Kidney (tissue), 14 donors: ENCODE results near the gene KHNYN. TPM values are rescaled to one million over a fixed set of nuclear protein-coding genes. Genes with fewer than 3 reads are reported as not detected.

ENCODE experiments used
- DNase-seq, 5 donors: peaks; one replicate each; pipeline ENCODE4 v3.0.0-alpha.2; 2013 to 2020
- FAIRE-seq: peaks from 2 replicates; lab custom pipeline; 2012; peaks lifted over from hg19 to GRCh38; lab: Jason Lieb, UNC
- H3K27ac ChIP-seq, 2 donors: one replicate each; pipeline ENCODE4 v1.7.0; 2013; ENCODE audit warnings: low read depth in 2 of 2, low read length in 2 of 2, inconsistent platforms in 1 of 2
- H3K27me3 ChIP-seq: one replicate; pipeline ENCODE4 v1.7.1; 2013; ENCODE audit warnings: low read length, inconsistent platforms; ENCODE audit not compliant: control insufficient read depth, insufficient read depth
- H3K36me3 ChIP-seq, 3 donors: one replicate each; pipeline versions ENCODE4 v1.7.0 to v1.7.1; 2013; ENCODE audit warnings: low read length in 3 of 3, control low read depth in 1 of 3, inconsistent platforms in 1 of 3; ENCODE audit not compliant: insufficient read depth in 3 of 3, control insufficient read depth in 2 of 3
- H3K4me1 ChIP-seq, 3 donors: one replicate each; pipeline versions ENCODE4 v1.7.0 to v1.7.1; 2013; ENCODE audit warnings: low read length in 3 of 3, inconsistent platforms in 1 of 3, low read depth in 1 of 3; ENCODE audit not compliant: control insufficient read depth in 2 of 3, insufficient read depth in 2 of 3
- H3K4me3 ChIP-seq, 3 donors: one replicate each; pipeline versions ENCODE4 v1.7.0 to v1.8.1; 2013; ENCODE audit warnings: low read length in 3 of 3, control low read depth in 1 of 3, inconsistent platforms in 1 of 3
- H3K9ac ChIP-seq, 3 donors: one replicate each; pipeline versions ENCODE4 v1.7.0 to v1.7.1; 2013; ENCODE audit warnings: low read length in 3 of 3, control low read depth in 1 of 3, inconsistent platforms in 1 of 3
- H3K9me3 ChIP-seq, 3 donors: one replicate each; pipeline versions ENCODE4 v1.7.0 to v1.7.1; 2013; ENCODE audit warnings: low read length in 3 of 3, control low read depth in 1 of 3, inconsistent platforms in 1 of 3; ENCODE audit not compliant: control insufficient read depth in 2 of 3, insufficient read depth in 1 of 3
- intact Hi-C: fragments of 100-400 bp; cut with DNase I; formaldehyde crosslinking; loops from one replicate; pipeline ENCODE4 v1.11.1; 2022
- polyA plus RNA-seq: library from polyadenylated mRNA; stranded (reverse); fragments of 350-450 nt; fragmentation: Illumina TruSeq; extraction: RNeasy Lipid Tissue Mini Kit (QIAGEN cat#74804); gene quantifications from one replicate; pipeline ENCODE4 v1.2.3, GENCODE V29; 2014; ENCODE audit warnings: low read depth, low replicate concordance; ENCODE audit not compliant: insufficient read depth
- total RNA-seq: library from RNA; stranded (reverse); fragmentation: NEBNext Ultra II Directional; extraction: Animal tissue kit (Norgen Biotek cat#: 25700); gene quantifications from one replicate; pipeline ENCODE4 v1.2.1, GENCODE V29; 2021
- TF ChIP-seq, protein P1 (sequence below): IDR thresholded peaks from 3 replicates; pipeline ENCODE4 v1.5.1; 2012; ENCODE audit warnings: mild to moderate bottlenecking, moderate library complexity, borderline replicate concordance; ENCODE audit not compliant: insufficient read depth; ENCODE audit errors: extremely low read depth
- donor health status: control.
- donor health status: control.
- donor health status: control.
- donor health status: control.
- donor health status: control.
- donor health status: DM: yes; HTN: yes; CAD: no.
- donor health status: Normal renal cell carcinoma (clear cell type).

The KHNYN gene
- total and polyA plus RNA-seq, 2 donors from 2014 or later = 9.7 to 53.9 TPM

DNA sequence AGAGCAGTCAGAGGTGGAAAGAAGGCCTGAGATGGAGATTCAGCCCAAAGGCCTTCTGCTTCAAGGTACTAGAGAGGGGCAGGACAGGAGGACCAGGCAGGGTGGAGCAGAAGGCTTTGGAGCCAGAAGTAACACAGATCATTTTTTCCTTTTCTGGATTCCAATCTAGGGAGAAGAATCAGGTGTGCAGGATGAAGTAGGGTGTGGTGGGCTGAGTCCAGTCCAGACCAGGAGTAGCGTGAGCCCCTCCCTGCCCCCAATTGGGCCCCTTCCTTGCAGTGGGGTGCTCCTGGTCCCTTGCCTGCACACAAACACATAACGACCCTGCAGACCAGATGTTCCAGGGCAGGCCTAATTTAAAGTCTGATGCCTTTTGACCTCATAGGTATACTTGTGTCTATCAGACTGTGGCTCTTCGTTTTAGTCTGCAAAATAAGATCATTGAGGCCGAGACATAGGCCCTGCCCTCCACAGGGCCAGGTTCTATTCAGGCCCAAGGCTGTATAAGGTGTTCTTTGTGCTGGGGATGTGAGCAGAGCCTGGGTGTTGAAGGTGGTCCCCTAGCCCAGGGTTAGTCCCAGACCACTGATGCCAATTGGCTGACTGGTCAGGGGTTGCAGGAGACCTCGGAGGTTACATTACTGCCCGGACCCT lies 32.0 kb upstream of the KHNYN start:
- TF ChIP-seq, protein P1, sequence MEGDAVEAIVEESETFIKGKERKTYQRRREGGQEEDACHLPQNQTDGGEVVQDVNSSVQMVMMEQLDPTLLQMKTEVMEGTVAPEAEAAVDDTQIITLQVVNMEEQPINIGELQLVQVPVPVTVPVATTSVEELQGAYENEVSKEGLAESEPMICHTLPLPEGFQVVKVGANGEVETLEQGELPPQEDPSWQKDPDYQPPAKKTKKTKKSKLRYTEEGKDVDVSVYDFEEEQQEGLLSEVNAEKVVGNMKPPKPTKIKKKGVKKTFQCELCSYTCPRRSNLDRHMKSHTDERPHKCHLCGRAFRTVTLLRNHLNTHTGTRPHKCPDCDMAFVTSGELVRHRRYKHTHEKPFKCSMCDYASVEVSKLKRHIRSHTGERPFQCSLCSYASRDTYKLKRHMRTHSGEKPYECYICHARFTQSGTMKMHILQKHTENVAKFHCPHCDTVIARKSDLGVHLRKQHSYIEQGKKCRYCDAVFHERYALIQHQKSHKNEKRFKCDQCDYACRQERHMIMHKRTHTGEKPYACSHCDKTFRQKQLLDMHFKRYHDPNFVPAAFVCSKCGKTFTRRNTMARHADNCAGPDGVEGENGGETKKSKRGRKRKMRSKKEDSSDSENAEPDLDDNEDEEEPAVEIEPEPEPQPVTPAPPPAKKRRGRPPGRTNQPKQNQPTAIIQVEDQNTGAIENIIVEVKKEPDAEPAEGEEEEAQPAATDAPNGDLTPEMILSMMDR = no peak
- no peak for DNase-seq
- Histone ChIP-seq H3K4me1 (peaks cover 13 to 17% (median 14%) of the 10 kb centered on the region in 3 donors), H3K36me3 (no peaks in the 10 kb centered on the region), H3K9me3 (no peaks in the 10 kb centered on the region), H3K27me3 (no peaks in the 10 kb centered on the region), H3K4me3 (peak overlapping the region in 2 of 3 donors; percentile 20 to 31), H3K27ac (peak overlapping the region in 1 of 2 donors; percentile 40), H3K9ac (no peak overlapping the region)
- no peak for FAIRE-seq
- intact Hi-C loops = no loop called here

DNA sequence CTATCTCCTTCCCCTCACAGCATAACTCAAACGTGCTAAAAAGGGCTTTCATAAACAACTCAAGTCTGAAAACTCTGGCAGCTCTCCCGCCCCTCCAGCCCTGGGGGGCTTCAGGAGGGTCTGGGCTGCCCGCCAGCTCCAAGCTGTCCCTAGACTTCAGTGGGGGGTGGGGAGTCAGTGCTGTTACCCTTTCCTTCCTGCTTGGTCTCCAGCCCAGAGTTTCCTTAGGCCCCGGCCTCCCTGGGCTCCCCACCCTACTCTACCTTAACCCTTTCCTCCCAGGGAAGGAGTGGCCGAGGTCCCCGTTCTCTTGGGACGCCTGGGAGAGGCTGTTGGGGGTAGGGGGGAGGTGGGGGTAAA lies 31.5 kb upstream of the KHNYN start:
- DNase-seq = peak; percentile 81 to 96 (median 85)
- intact Hi-C loops = no loop called here
- peaks cover 13 to 19% (median 17%) of the 10 kb centered on the region in 3 donors for H3K4me1 ChIP-seq

DNA sequence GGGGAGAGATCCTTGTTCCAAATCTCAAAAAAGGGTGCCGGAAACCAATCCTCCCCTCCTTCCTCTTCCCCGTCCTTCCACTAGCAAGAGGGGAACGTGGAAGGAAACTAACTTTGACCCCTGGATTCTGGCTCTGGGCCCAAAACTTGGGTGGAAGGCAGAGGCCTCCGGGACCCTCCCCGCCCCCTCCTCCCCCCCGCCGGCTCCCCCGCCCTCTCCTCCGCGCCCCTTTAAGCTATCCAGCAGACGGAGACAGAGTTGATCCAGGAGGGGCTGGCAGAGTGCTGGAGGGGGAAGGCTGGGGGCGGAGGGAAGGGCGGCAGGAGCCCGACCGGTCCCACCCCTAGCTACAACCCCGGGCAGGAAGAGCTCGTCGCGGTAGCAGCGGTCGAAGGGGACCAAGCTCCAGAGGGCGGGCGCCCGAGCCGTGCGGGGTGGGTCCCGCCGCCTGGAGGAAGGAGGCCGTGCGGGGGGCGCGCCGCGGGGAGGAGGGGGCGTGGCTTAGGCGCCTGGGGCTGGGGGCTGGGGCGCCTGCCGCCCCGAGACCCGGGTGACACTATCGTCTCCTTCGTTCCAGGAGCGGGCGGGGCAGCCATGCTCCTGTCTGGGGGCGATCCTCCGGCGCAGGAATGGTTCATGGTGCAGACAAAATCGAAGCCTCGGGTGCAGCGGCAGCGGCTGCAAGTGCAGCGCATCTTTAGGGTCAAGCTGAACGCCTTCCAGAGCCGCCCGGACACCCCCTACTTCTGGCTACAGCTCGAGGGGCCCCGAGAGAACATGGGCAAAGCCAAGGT lies 30.9 kb upstream of the KHNYN start, which contains the start of gene NYNRIN:
NYNRIN (plus strand) TSS at position 351 of the 794 bp plus-strand sequence; CDS start at position 595, 244 bp downstream.
- Histone ChIP-seq H3K9ac (peak within 1 kb of the TSS; percentile 16 to 68 (median 50)), H3K36me3 (no peaks in the 10 kb centered on the region), H3K4me1 (peaks cover 13 to 21% (median 17%) of the 10 kb centered on the region in 3 donors), H3K27me3 (no peaks in the 10 kb centered on the region), H3K4me3 (peak within 1 kb of the TSS; percentile 66 to 69 (median 67)), H3K9me3 (no peaks in the 10 kb centered on the region), H3K27ac (peak within 1 kb of the TSS; percentile 40 to 59)
- TF ChIP-seq, protein P1 = no peak
- DNase-seq = peak; percentile 77 to 92 (median 88)
- intact Hi-C loops = no loop called here
- FAIRE-seq = no peak

More for the DNA sequence above, 31.5 kb upstream of the KHNYN start:
- no peaks in the 10 kb centered on the region for H3K36me3 ChIP-seq
- H3K27me3 ChIP-seq = no peaks in the 10 kb centered on the region
- no peak for FAIRE-seq
- H3K27ac ChIP-seq = peak overlapping the region; percentile 40 to 41
- H3K9ac ChIP-seq = no peak overlapping the region
- H3K9me3 ChIP-seq = no peaks in the 10 kb centered on the region
- H3K4me3 ChIP-seq = peak overlapping the region in 1 of 3 donors; percentile 31
- TF ChIP-seq, protein P1 = no peak
